ENCODE results near the gene MMP24OS. TPM values are rescaled to one million over a fixed set of nuclear protein-coding genes. Genes with fewer than 3 reads are reported as not detected.

MMP24OS gene
- total RNA-seq, 1 donor from 2014 or later = 50.1 TPM

DNA sequence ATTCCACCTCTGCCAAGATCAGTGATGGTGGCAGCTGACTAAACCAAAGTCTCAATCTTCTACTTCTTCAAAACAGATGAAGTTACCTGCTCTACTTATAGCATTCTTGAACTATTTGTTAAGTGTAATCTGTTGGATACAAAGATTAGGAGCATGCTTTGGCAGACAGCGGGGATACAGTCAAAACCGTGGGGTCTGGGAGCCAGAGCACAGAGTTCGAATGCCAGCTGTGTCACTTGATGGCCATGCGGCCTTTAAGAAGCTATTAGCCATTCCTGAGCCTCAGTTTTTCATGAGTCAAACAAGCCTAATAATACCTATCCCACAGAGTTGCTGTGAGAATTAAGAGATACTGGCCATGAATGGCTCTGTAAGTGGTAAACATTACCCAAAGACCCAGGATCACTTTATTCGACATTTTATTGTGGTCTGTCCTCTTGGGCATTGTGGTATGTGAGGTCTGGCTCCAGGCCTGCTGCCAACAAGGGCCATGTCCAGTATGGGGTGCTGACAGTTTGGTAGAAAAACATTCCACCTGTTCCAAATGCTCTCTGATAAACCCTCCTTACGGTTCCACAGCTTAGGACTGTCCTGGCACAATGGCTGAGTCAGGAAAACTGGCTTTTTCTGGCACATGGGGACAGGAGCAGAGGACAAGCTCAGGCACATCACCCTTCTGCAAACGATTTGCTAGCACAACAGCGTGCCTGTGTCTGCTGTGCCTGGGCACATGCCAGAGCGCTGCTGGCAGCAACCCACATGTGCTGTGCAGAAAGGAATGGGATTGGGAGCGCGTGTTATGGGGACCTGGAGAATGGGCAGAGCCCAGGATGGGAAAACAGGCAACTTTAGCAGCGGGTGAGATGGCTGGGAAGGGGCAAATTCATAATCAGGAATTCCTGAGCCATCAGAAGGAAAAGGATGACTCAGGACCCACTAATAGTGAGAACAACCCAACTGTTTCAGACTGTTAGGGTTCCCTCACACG lies 30.0 kb upstream of the MMP24OS start:
- DNase-seq (ENCODE audit: missing footprints) (peak; percentile 88), ATAC-seq (peak; percentile 77)
- intact Hi-C loops (cut with DNase I) = loop anchor here (5.0 kb wide), 1 partner anchor 129 kb away; the partner anchor contains the start of gene GDF5

DNA sequence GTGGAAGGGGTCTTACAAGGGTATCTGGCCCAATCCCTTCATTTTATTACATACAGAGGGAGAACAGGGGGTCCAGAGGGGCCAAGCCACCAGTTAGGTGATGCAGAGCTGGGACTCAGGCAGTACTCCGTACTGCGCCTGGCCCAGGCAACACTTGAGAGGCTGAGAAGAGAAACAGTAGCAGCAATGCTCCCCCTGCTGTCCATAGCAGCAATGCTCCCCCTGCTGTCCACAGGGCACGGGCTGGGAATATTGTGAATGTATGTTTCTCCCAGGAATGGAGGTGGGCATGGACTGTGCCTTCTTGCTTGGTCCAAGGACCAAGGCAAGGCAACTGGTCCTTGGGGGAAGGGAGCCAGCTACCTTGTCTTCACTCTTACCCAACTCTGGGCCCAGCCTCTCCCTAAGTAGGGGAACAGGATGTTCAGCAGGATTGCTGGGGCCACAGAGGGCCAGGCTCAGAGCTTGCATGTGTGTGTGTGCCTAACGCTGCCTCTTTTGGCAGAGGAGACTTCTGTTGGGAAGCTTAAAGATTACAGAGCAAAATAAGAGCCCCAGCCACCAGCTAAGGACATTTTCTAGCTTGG lies 29.1 kb upstream of the MMP24OS start:
- peak; percentile 64 for ATAC-seq
- no peak for DNase-seq (ENCODE audit: missing footprints)
- intact Hi-C loops (cut with DNase I) = loop anchor here (5.0 kb wide), 1 partner anchor 130 kb away; the partner anchor contains the start of gene GDF5

GRCh38 chr20:35305682-35306556 lies 28.0 kb upstream of the MMP24OS start:
- intact Hi-C loops (cut with DNase I) = loop anchor here (2.0 to 5.0 kb wide), 2 partner anchors 131 to 141 kb away; partner anchors contain the start of gene GDF5
- ATAC-seq (no peak), DNase-seq (ENCODE audit: missing footprints) (no peak)

DNA sequence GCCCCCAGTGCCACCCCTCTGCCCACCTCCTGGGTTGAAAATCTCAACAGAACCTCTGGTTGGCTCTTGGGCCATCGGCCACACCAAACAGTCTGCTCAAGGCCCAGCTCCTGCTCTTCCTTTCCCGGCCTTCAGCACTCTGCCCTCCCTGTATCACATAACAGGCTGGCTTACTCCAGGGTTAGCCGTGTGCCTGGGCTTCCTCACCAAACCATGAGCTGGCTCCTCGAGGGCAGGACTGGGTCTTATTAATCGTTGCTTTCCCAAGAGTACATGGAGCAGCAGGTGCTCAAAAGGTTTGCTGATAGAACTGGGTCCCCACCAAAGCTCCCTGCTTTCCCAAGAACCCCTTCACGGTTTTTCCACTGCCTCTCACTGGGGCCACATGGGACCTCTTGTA lies 27.0 kb upstream of the MMP24OS start:
- ATAC-seq (no peak), DNase-seq (ENCODE audit: missing footprints) (no peak)
- intact Hi-C loops (cut with DNase I) = loop anchor here (2.0 to 5.0 kb wide), 2 partner anchors 132 to 142 kb away; partner anchors contain the start of gene GDF5

GRCh38 chr20:35303735-35304491 lies 26.0 kb upstream of the MMP24OS start:
- peak; percentile 81 for DNase-seq (ENCODE audit: missing footprints)
- ATAC-seq = peak; percentile 50
- intact Hi-C loops (cut with DNase I) = loop anchor here (2.0 kb wide), 1 partner anchor 143 kb away; no protein-coding TSS in a partner anchor

GRCh38 chr20:35303382-35303734 lies 25.4 kb upstream of the MMP24OS start:
- DNase-seq (ENCODE audit: missing footprints) (no peak), ATAC-seq (no peak)
- intact Hi-C loops (cut with DNase I) = no loop called here

- ATAC-seq = no peak
- DNase-seq (ENCODE audit: missing footprints) = no peak
- intact Hi-C loops (cut with DNase I) = no loop called here
Measured at GRCh38 chr20:35302421-35303335, 24.8 kb upstream of the MMP24OS start.

- intact Hi-C loops (cut with DNase I) = no loop called here
- DNase-seq (ENCODE audit: missing footprints) = no peak
- ATAC-seq = no peak
Measured at GRCh38 chr20:35301426-35301825, 23.5 kb upstream of the MMP24OS start.

DNA sequence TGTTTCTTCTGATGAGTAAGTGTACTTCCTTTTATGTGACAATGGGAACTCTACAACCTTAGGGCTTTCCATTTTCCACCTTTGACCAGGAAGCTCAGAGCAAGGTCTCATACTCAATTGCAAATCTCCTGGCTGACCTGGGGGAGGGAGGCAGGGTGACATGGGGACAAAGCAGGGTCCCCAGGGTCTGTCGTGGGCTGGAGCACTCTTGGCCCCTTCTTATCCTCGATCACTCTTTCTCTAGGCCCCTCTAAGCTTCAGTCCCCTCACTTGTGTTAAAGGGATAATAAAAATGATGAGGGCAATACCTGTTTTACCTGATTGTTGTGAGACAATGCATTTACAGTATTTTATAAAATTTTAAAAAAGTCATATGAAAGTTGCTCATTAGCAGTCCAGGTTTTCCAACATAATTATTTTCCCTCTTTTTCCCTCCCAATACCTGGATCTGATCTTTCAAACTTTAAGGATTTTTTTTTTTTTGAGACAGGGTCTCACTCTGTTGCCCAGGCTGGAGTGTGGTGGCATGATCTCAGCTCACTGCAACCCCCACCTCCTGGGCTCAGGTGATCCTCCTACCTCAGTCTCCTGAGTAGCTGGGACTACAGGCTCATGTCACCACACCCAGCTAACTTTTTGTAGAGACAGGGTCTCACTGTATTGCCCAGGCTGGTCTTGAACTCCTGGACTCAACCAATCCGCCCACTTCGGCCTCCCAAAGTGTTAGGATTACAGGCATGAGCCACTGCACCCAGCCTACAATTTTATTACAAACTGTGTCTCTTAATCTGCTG lies 22.7 kb upstream of the MMP24OS start:
- ATAC-seq (no peak), DNase-seq (ENCODE audit: missing footprints) (no peak)
- intact Hi-C loops (cut with DNase I) = no loop called here

DNA sequence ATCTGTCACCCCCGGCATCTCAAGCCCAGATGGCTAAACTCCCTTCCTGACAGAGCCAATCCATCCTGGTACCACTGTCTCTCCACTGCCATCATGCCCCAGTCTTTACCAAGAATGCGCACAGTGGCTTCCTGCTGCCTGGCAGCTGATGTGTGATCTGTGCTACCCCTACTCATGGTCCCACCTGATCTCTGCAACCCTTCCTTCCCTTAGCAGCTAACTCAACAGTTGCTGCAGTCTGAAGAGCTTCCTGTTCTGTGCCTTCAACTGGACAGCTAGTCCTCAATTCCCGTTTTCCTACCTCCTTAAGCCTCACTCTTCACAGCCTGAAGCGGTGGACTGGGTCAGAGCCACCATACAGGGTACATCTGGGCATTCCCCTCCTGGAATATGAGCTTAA lies 21.9 kb upstream of the MMP24OS start:
- DNase-seq (ENCODE audit: missing footprints) (no peak), ATAC-seq (no peak)
- intact Hi-C loops (cut with DNase I) = no loop called here

DNA sequence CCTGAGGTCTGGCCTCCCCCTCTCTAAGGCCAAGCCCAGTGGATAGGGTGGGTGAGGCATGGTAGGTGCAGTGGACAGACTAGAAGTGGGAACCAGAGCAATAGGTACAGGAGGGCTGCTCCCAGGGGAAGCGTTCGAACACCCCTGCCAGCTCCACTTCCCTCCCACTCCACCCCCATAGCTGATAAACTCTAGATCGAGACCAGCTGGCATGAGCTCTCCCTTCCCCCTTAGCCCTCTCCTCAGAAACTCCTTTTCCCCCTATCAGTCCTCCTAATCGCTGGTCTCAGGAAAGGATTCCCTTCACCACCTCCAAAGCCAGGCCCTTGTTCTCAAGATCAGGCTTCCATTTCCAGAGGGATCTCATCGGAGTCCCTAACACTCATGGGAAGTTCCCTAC lies 20.3 kb upstream of the MMP24OS start:
- ATAC-seq = no peak
- no peak for DNase-seq (ENCODE audit: missing footprints)
- intact Hi-C loops (cut with DNase I) = no loop called here

GRCh38 chr20:35297740-35298139 lies 19.8 kb upstream of the MMP24OS start:
- ATAC-seq = no peak
- intact Hi-C loops (cut with DNase I) = no loop called here
- no peak for DNase-seq (ENCODE audit: missing footprints)

DNA sequence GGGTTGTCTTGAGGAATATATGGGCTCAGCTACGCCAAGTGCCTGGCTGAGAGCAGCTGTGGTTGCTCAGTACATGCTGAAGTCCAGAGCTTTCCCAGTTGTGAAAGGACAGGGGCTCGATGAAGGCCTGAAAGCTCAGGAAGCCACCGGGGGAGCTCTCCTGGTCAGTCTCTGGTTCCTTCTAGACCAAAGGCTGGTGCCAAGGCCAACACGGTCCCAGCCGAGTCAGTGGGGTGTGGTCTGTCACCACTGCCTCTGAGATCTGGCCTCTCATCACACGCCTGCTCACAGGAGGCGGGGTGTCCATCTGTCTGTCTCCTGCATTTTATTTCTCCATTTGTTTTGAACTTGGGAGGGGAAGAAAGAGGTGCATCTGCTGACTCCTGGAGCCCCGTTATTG lies 19.2 kb upstream of the MMP24OS start:
- intact Hi-C loops (cut with DNase I) = no loop called here
- ATAC-seq = no peak
- no peak for DNase-seq (ENCODE audit: missing footprints)

- ATAC-seq = no peak
- DNase-seq (ENCODE audit: missing footprints) = no peak
- intact Hi-C loops (cut with DNase I) = no loop called here
Measured at GRCh38 chr20:35296101-35296554, 18.2 kb upstream of the MMP24OS start.

DNA sequence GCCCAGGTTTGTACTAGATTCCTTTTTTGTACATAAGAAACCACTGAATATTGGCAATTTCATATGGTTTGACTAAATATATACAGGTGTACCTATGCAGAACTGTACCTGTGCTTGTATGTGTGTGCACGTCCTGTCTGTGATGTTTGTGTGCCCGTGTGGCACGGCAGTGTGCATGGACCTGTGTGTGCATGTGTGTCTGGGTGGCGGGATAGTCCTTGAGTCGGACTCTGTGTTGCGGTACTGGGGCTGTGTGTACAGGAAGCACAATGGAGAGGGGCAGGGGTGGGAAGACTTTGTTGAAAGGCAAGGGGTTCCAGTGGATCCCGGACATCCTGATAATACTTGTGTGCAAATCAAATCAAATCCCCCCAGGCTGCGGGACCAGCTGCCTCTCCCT lies 17.8 kb upstream of the MMP24OS start:
- intact Hi-C loops (cut with DNase I) = no loop called here
- ATAC-seq = no peak
- DNase-seq (ENCODE audit: missing footprints) = no peak

DNA sequence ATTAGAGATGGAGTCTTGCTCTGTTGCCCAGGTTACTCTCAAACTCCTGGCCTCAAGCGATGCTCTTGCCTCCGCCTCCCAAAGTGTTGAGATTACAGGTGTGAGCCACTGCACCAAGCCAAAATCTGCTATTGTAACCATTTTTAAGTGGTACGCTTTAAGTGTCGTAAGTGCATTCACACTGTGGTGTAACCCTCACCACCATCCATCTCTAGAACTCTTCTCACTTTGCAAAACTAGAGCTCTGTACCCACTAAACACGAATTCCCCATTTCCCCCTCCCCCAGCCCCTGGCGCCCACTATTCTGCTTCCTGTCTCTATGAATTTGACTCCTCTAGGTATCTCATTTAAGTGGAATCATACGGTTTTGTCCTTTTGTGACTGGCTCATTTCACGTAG lies 17.1 kb upstream of the MMP24OS start:
- DNase-seq (ENCODE audit: missing footprints) (no peak), ATAC-seq (no peak)
- intact Hi-C loops (cut with DNase I) = no loop called here

GRCh38 chr20:35294293-35294685 lies 16.4 kb upstream of the MMP24OS start:
- DNase-seq (ENCODE audit: missing footprints) = no peak
- ATAC-seq = no peak
- intact Hi-C loops (cut with DNase I) = no loop called here
